Spleen (tissue), 7 donors: ENCODE measurements around the gene PLPP7.
A peak's percentile ranks its signal among the peaks of the same experiment; 100 is the strongest.

Experiments
- POLR2A ChIP-seq, 3 donors: fragments of 450-650 bp; IDR thresholded peaks; one replicate each; pipeline ENCODE4 v1.5.1; 2017; ENCODE audit warnings: antibody characterized with exemption in 3 of 3, mild to moderate bottlenecking in 1 of 3
- POLR2AphosphoS5 ChIP-seq, 3 donors: sonication (generic); formaldehyde crosslinking; IDR thresholded peaks; one replicate each; pipeline ENCODE4 v1.5.1; 2017; ENCODE audit warnings: antibody characterized with exemption in 3 of 3
- TF ChIP-seq, protein P1 (sequence below), 11 experiments: fragments of 200-600 bp in 7 of 11; fragments of 450-650 bp in 4 of 11; sonication (generic) in 4 of 11; IDR thresholded peaks in 8 of 11; conservative IDR thresholded peaks in 3 of 11; 1 replicate in 7 of 11; 2 replicates in 4 of 11; pipeline versions ENCODE4 v1.4.0 to v1.8.0; 2016 to 2021; ENCODE audit warnings: antibody characterized with exemption in 11 of 11, inconsistent platforms in 4 of 11, mild to moderate bottlenecking in 1 of 11
- donor health status: DM: no; HTN: no; CAD: no; lungs with moderate emphysema.
- donor health status: DM: no; HTN: no; CAD: no.
- donor health status: DM: no; HTN: no; CAD: no.

DNA sequence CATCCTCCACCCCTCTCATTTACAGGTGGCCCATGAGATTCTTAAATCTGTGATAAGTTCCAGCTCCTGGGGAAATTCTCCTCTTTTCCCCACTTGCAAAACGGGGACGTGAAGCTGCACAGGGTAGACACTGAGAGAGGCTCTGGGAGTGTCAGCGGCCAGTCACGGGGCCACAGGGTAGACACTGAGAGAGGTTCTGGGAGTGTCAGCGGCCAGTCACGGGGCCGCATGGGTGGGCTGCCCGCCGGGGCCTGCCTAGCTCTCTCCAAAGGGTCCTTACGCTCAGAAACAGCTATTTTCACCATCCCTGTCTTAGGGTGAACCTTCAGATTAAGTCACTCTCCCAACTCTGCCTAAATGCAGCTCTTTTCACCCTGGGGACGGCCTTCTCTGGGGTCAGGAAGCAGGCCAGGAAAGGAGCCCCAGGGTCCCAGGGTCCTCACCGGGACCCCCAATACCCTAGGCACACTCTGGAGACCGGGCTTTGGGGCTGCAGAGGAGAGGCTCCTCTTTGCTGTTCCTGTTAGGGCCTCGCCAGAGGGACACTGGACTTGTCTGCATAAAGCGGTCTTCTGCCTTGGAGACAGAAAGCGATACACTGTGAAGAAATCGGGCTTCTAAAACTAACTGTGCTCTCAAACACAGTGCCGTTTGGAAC, 14.7 kb upstream of the PLPP7 start:
- TF ChIP-seq, protein P1, sequence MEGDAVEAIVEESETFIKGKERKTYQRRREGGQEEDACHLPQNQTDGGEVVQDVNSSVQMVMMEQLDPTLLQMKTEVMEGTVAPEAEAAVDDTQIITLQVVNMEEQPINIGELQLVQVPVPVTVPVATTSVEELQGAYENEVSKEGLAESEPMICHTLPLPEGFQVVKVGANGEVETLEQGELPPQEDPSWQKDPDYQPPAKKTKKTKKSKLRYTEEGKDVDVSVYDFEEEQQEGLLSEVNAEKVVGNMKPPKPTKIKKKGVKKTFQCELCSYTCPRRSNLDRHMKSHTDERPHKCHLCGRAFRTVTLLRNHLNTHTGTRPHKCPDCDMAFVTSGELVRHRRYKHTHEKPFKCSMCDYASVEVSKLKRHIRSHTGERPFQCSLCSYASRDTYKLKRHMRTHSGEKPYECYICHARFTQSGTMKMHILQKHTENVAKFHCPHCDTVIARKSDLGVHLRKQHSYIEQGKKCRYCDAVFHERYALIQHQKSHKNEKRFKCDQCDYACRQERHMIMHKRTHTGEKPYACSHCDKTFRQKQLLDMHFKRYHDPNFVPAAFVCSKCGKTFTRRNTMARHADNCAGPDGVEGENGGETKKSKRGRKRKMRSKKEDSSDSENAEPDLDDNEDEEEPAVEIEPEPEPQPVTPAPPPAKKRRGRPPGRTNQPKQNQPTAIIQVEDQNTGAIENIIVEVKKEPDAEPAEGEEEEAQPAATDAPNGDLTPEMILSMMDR (IDR thresholded peaks at IDR 0.05 in 8 of 11, conservative IDR thresholded peaks at IDR 0.05 in 3 of 11), result no peak
- TF ChIP-seq POLR2A (IDR thresholded peaks at IDR 0.05) (no peak), POLR2AphosphoS5 (IDR thresholded peaks at IDR 0.05) (peak; percentile 73 to 80 (median 73))
